Panc1 (cell line): ENCODE data around the gene EID2B. TPM values are rescaled to one million over a fixed set of nuclear protein-coding genes. Genes with fewer than 3 reads are reported as not detected.

Experiments used
- ATAC-seq: fragments of 200-7000 bp; cut with Tn5 transposase; 2 replicates; pipeline ENCODE4 v1.9.1; 2020; ENCODE audit warnings: mild to moderate bottlenecking, moderate library complexity
- BruUV-seq: library from RNA; stranded (reverse); fragments of 400-500 nt; replicated peaks from 2 replicates; lab custom pipeline; 2021; lab: Mats Ljungman, UMichigan
- CTCF ChIA-PET: fragments of 300-600 bp; sonication (Branson Sonifier 250); formaldehyde crosslinking; loops from one replicate; lab custom pipeline; 2022; ENCODE audit warnings: antibody characterized with exemption; lab: Charles Lee
- POLR2A ChIA-PET: fragments of 300-600 bp; sonication (Branson Sonifier 250); formaldehyde crosslinking; loops from one replicate; lab custom pipeline; 2022; ENCODE audit warnings: antibody characterized with exemption; lab: Charles Lee
- DNase-seq: peaks from one replicate; pipeline ENCODE4 v3.0.0-alpha.2; 2010; ENCODE audit warnings: low read depth, low spot score
- H3K27ac ChIP-seq: 2 replicates; pipeline ENCODE4 v1.5.1; 2011; ENCODE audit warnings: mild to moderate bottlenecking, low read length, inconsistent platforms
- H3K27me3 ChIP-seq: fragments of 200-500 bp; sonication (Bioruptor generic); 2 replicates; pipeline ENCODE4 v1.6.0; 2014; ENCODE audit warnings: low read length, inconsistent platforms; ENCODE audit not compliant: control insufficient read depth, insufficient read depth
- H3K36me3 ChIP-seq: fragments of 200-500 bp; sonication (Bioruptor generic); 2 replicates; pipeline ENCODE4 v1.5.1; 2014; ENCODE audit warnings: inconsistent platforms, mild to moderate bottlenecking, low read length, moderate library complexity; ENCODE audit not compliant: control insufficient read depth, insufficient read depth
- H3K4me1 ChIP-seq: 2 replicates; pipeline ENCODE4 v1.5.1; 2011; ENCODE audit warnings: inconsistent platforms, mild to moderate bottlenecking, low read length, moderate library complexity; ENCODE audit not compliant: control insufficient read depth, insufficient read depth
- H3K4me3 ChIP-seq, 2 experiments: 2 replicates each; pipeline ENCODE4 v1.5.1; 2011 to 2012; ENCODE audit warnings: low read depth in 2 of 2, low read length in 2 of 2, mild to moderate bottlenecking in 2 of 2, inconsistent platforms in 1 of 2, moderate library complexity in 1 of 2
- H3K9me3 ChIP-seq: fragments of 200-500 bp; sonication (Bioruptor generic); 2 replicates; pipeline ENCODE4 v1.5.1; 2014; ENCODE audit warnings: low read depth, mild to moderate bottlenecking, inconsistent platforms, low read length, moderate library complexity; ENCODE audit not compliant: control insufficient read depth, insufficient read depth
- CTCF ChIP-seq: fragments of 450-650 bp; IDR thresholded peaks from 2 replicates; pipeline ENCODE4 v1.5.1; 2017; ENCODE audit warnings: mild to moderate bottlenecking
- POLR2AphosphoS5 ChIP-seq: IDR thresholded peaks from 2 replicates; pipeline ENCODE4 v1.6.1; 2012; ENCODE audit warnings: mild to moderate bottlenecking, low read depth, low read length, moderate library complexity
- REST ChIP-seq, 2 experiments: IDR thresholded peaks; 2 replicates each; pipeline ENCODE4 v1.6.1; 2011 to 2012; ENCODE audit warnings: low read depth in 2 of 2, control low read depth in 1 of 2, low read length in 1 of 2, mild to moderate bottlenecking in 1 of 2, moderate library complexity in 1 of 2; ENCODE audit not compliant: insufficient read depth in 1 of 2
- SIN3A ChIP-seq: IDR thresholded peaks from 2 replicates; pipeline ENCODE4 v1.6.1; 2012; ENCODE audit warnings: low read depth, mild to moderate bottlenecking, low read length, moderate library complexity, borderline replicate concordance; ENCODE audit not compliant: insufficient read depth
- TCF7L2 ChIP-seq: IDR thresholded peaks from 2 replicates; pipeline ENCODE4 v1.6.1; 2011; ENCODE audit warnings: mild to moderate bottlenecking, low read depth, low read length, inconsistent platforms
- in situ Hi-C: cut with HindIII; loops from 2 replicates; pipeline ENCODE4 v1.10.0; 2016; ENCODE audit warnings: low sequenced_read_pairs, low pct_unique_long_range_greater_than_20kb
- intact Hi-C: fragments of 100-400 bp; cut with micrococcal nuclease; formaldehyde crosslinking; loops from one replicate; pipeline ENCODE4 v1.10.0; 2022; ENCODE audit not compliant: unreplicated experiment
- total RNA-seq: library from RNA; stranded (reverse); gene quantifications from one replicate; pipeline ENCODE4 v1.2.1, GENCODE V29; 2021; ENCODE audit not compliant: unreplicated experiment

The EID2B gene
- total RNA-seq, 1 experiment from 2014 or later: 37.7 TPM

- TF ChIP-seq REST (IDR thresholded peaks at IDR 0.05; ENCODE audit: insufficient read depth in 1 of 2, low read depth in 2 of 2, low read length in 1 of 2) (no peak), CTCF (no peak), SIN3A (no peak), TCF7L2 (no peak), POLR2AphosphoS5 (no peak)
- DNase-seq: no peak
- peaks cover 47% of the 10 kb centered on the region for H3K36me3 ChIP-seq
- in situ Hi-C loops: no loop called here
- H3K9me3 ChIP-seq: no peaks in the 10 kb centered on the region
- H3K4me3 ChIP-seq: no peak overlapping the region
- BruUV-seq: no TSS peak
- ATAC-seq: no peak
- no peaks in the 10 kb centered on the region for H3K27me3 ChIP-seq
- intact Hi-C loops: no loop called here
- H3K27ac ChIP-seq: no peak overlapping the region
- POLR2A ChIA-PET: interaction anchor here (0.6 to 0.9 kb wide), 7 partner anchors 15 to 607 kb away, joined by 3 to 12 read pairs (median 7); no protein-coding TSS in a partner anchor
- CTCF ChIA-PET: interaction anchor here (0.6 to 1.0 kb wide), 4 partner anchors 8 to 136 kb away, joined by 3 to 17 read pairs (median 6); no protein-coding TSS in a partner anchor
- H3K4me1 ChIP-seq: peaks cover 23% of the 10 kb centered on the region
These were observed 49.5 kb downstream of the EID2B start for GRCh38 chr19:39483141-39483540.

- CTCF ChIA-PET: interaction anchor here (0.6 to 2.1 kb wide), 10 partner anchors 10 to 739 kb away, joined by 3 to 20 read pairs (median 6); partner anchors contain the start of genes DLL3 and EID2
- no TSS peak for BruUV-seq
- Histone ChIP-seq H3K9me3 (no peaks in the 10 kb centered on the region), H3K4me3 (peak overlapping the region; percentile 39 to 55), H3K27me3 (no peaks in the 10 kb centered on the region), H3K27ac (peak overlapping the region; percentile 86), H3K36me3 (peaks cover 40% of the 10 kb centered on the region), H3K4me1 (peaks cover 23% of the 10 kb centered on the region)
- intact Hi-C loops (loop anchor here (2.0 kb wide), 1 partner anchor 25 kb away; no protein-coding TSS in a partner anchor), in situ Hi-C loops (no loop called here)
- no peak for TF ChIP-seq TCF7L2
- no peak for TF ChIP-seq CTCF
- TF ChIP-seq SIN3A: no peak
- no peak for TF ChIP-seq POLR2AphosphoS5
- TF ChIP-seq REST (IDR thresholded peaks at IDR 0.05; ENCODE audit: insufficient read depth in 1 of 2, low read depth in 2 of 2, low read length in 1 of 2): no peak
- DNase-seq: no peak
- POLR2A ChIA-PET: interaction anchor here (0.5 to 2.3 kb wide), 13 partner anchors 10 to 772 kb away, joined by 3 to 20 read pairs (median 4); partner anchors contain the start of genes DLL3 and RPS16
- ATAC-seq: no peak
These were observed 51.0 kb downstream of the EID2B start for GRCh38 chr19:39481676-39482075.
